RWPE2 (cell line): ENCODE results near the gene SLC13A2.
"Not testable (repeated sequence)": the region's sequence is repeated elsewhere in the genome, so short reads cannot be mapped to it uniquely, and the experiment has no call there.

Experiments
- ATAC-seq: fragments of 200-7000 bp; cut with Tn5 transposase; 3 replicates; pipeline ENCODE4 v1.9.1; 2021; ENCODE audit warnings: low read depth
- DNase-seq: peaks from one replicate; pipeline ENCODE4 v3.0.0-alpha.2; 2020; ENCODE audit warnings: low spot score
- H3K27ac ChIP-seq: fragments of 450-650 bp; 2 replicates; pipeline ENCODE4 v1.5.1; 2017; ENCODE audit warnings: mild to moderate bottlenecking; ENCODE audit not compliant: poor library complexity, severe bottlenecking
- H3K27me3 ChIP-seq: fragments of 250-450 bp; sonication (Bioruptor Pico); 2 replicates; pipeline ENCODE4 v1.5.1; 2021; ENCODE audit warnings: mild to moderate bottlenecking, moderate library complexity; ENCODE audit not compliant: insufficient read depth, poor library complexity, severe bottlenecking
- H3K36me3 ChIP-seq: fragments of 250-450 bp; sonication (Bioruptor Pico); 2 replicates; pipeline ENCODE4 v1.5.1; 2020; ENCODE audit warnings: low read depth, mild to moderate bottlenecking, moderate library complexity
- H3K4me1 ChIP-seq: fragments of 250-450 bp; sonication (Bioruptor Pico); 2 replicates; pipeline ENCODE4 v1.5.1; 2021; ENCODE audit warnings: mild to moderate bottlenecking, moderate library complexity; ENCODE audit not compliant: insufficient read depth, poor library complexity, severe bottlenecking
- H3K4me3 ChIP-seq: fragments of 250-450 bp; sonication (Bioruptor Pico); 2 replicates; pipeline ENCODE4 v1.5.1; 2021; ENCODE audit warnings: mild to moderate bottlenecking, moderate library complexity; ENCODE audit not compliant: severe bottlenecking
- H3K9me3 ChIP-seq: fragments of 250-450 bp; sonication (Bioruptor Pico); 2 replicates; pipeline ENCODE4 v1.5.1; 2021; ENCODE audit warnings: mild to moderate bottlenecking, moderate library complexity; ENCODE audit not compliant: severe bottlenecking
- TF ChIP-seq, protein P1 (sequence below): fragments of 450-650 bp; IDR thresholded peaks from one replicate; pipeline ENCODE4 v1.5.1; 2017; ENCODE audit warnings: mild to moderate bottlenecking, moderate library complexity; ENCODE audit not compliant: poor library complexity, severe bottlenecking

Gene SLC13A2

DNA sequence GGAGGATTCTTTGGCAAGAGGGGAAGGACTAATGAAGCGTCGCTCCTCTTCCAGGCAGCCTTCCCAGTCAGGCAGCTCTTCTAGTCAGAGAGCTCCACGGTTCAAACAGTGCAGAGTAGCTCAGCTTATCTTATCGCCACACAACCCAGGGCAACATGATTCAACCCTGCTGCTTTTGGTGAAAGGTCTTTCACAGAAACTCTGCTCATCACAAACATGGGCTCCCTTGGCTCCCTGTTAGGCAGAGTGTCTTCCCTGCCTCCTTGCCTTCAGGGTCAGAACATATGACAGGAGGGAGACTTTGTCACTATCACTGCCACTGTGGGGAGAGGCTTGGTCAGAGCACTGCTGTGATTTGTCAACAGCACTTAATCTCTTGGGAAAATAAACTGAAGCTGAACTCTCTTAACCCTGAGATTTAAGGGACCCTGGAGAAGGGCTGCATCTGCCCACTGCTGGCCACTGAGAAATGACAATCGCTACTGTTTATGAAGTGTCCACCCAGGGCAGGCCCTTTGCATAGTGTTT, 6.9 kb upstream of the SLC13A2 start:
- H3K9me3 ChIP-seq, result no peaks in the 10 kb centered on the region
- no peak overlapping the region for H3K4me3 ChIP-seq
- no peaks in the 10 kb centered on the region for H3K36me3 ChIP-seq
- no peaks in the 10 kb centered on the region for H3K4me1 ChIP-seq
- peak; percentile 6 for DNase-seq
- TF ChIP-seq, protein P1, sequence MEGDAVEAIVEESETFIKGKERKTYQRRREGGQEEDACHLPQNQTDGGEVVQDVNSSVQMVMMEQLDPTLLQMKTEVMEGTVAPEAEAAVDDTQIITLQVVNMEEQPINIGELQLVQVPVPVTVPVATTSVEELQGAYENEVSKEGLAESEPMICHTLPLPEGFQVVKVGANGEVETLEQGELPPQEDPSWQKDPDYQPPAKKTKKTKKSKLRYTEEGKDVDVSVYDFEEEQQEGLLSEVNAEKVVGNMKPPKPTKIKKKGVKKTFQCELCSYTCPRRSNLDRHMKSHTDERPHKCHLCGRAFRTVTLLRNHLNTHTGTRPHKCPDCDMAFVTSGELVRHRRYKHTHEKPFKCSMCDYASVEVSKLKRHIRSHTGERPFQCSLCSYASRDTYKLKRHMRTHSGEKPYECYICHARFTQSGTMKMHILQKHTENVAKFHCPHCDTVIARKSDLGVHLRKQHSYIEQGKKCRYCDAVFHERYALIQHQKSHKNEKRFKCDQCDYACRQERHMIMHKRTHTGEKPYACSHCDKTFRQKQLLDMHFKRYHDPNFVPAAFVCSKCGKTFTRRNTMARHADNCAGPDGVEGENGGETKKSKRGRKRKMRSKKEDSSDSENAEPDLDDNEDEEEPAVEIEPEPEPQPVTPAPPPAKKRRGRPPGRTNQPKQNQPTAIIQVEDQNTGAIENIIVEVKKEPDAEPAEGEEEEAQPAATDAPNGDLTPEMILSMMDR, result no peak
- ATAC-seq, result no peak
- no peak overlapping the region for H3K27ac ChIP-seq
- H3K27me3 ChIP-seq, result no peaks in the 10 kb centered on the region

DNA sequence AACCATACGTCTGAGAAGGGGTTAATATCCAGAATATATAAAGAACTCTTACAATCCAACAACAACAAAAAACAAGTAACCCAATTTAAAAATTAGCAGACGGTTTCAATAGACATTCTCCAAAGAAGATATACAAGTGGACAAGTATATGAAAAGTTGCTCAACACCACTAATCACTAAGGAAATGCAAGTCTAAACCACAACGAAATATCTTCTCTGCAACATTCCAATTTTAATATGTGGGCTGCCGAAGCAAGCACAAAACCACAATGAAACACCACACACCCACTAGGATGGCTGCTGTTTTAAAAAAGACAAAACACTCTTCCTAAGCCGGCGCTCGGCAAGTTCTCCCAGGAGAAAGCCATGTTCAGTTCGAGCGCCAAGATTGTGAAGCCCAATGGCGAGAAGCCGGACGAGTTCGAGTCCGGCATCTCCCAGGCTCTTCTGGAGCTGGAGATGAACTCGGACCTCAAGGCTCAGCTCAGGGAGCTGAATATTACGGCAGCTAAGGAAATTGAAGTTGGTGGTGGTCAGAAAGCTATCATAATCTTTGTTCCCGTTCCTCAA, 5.9 kb upstream of the SLC13A2 start:
- Histone ChIP-seq H3K27ac (no peak overlapping the region), H3K4me3 (no peak overlapping the region), H3K9me3 (no peaks in the 10 kb centered on the region), H3K36me3 (no peaks in the 10 kb centered on the region), H3K27me3 (no peaks in the 10 kb centered on the region), H3K4me1 (no peaks in the 10 kb centered on the region)
- ATAC-seq (0 out of 3 replicates have a peak, but pooled peaks have one; percentile 27), DNase-seq (peak; percentile 20)
- TF ChIP-seq, protein P1, result no peak

DNA sequence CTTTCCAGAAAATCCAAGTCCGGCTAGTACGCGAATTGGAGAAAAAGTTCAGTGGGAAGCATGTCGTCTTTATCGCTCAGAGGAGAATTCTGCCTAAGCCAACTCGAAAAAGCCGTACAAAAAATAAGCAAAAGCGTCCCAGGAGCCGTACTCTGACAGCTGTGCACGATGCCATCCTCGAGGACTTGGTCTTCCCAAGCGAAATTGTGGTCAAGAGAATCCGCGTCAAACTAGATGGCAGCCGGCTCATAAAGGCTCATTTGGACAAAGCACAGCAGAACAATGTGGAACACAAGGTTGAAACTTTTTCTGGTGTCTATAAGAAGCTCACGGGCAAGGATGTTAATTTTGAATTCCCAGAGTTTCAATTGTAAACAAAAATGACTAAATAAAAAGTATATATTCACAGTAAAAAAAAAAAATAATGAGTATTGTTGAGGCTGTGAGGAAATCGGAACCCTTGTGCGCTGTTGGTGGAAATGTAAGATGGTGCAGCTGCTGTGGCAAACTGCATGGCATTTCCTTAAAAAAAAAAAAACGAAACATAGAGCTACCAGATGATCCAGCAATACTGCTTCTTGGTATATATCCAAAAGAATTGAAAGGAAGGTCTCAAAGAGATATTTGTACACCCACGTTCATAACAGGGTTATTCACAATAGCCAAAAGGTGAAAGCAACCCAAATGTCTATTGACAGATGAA, 5.3 kb upstream of the SLC13A2 start:
- not testable (repeated sequence) for H3K4me1 ChIP-seq, H3K36me3 ChIP-seq, H3K9me3 ChIP-seq, ATAC-seq, H3K4me3 ChIP-seq, H3K27ac ChIP-seq, H3K27me3 ChIP-seq
- peak; percentile 20 for DNase-seq

DNA sequence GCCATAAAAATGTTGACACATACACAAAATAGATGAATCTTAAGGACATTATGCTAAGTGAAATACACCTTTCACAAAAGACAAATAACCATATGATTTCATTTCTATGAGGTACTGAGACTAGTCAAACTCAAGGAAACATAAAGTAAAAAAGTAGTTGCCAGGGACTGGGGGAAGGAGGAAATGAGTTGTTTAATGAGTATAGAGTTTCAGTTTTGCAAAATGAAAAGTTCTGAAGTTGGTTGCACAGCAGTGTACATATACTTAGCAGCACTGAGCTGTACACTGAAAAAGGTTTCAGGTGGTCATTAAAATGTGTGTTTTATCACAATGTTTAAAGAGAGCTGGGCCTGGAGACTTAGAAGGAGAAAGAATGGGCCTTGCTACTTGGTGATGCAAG, 4.7 kb upstream of the SLC13A2 start:
- Histone ChIP-seq H3K4me3 (no peak overlapping the region), H3K4me1 (no peaks in the 10 kb centered on the region), H3K36me3 (no peaks in the 10 kb centered on the region), H3K9me3 (no peaks in the 10 kb centered on the region), H3K27me3 (no peaks in the 10 kb centered on the region), H3K27ac (no peak overlapping the region)
- TF ChIP-seq, protein P1, result no peak
- ATAC-seq (no peak), DNase-seq (no peak)

DNA sequence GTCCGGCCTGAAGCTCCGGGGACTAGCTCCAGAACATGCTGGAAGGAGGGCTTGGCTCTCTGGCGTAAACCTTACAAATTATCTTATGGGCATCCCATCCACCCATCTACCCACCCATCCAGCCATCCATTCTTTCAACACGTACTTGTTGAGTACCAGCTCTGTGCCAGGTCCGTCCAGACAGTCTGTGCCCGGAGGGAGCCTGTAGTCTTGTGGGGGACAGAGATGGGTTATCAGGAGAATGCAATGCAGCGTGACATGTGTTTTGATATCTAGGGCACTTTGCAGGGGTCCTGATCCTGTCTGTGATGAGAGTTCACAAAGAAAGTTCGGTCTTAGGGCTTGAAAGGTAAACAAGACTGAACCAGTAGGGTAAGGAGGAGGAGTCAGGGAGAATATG, 4.1 kb upstream of the SLC13A2 start:
- Histone ChIP-seq H3K9me3 (no peaks in the 10 kb centered on the region), H3K27me3 (no peaks in the 10 kb centered on the region), H3K4me1 (no peaks in the 10 kb centered on the region), H3K27ac (no peak overlapping the region), H3K36me3 (no peaks in the 10 kb centered on the region), H3K4me3 (no peak overlapping the region)
- TF ChIP-seq, protein P1, result no peak
- DNase-seq (peak; percentile 6), ATAC-seq (no peak)
